A673 (cell line): ENCODE measurements around the gene SEMA4D. TPM values are rescaled to one million over a fixed set of nuclear protein-coding genes. Genes with fewer than 3 reads are reported as not detected.

Experiments
- BruUV-seq: library from RNA; stranded (reverse); fragments of 400-500 nt; replicated peaks from 2 replicates; lab custom pipeline; 2021; lab: Mats Ljungman, UMichigan
- CTCF ChIA-PET: fragments of 300-600 bp; sonication (Branson Sonifier 250); formaldehyde crosslinking; loops from one replicate; lab custom pipeline; 2022; ENCODE audit warnings: antibody characterized with exemption; lab: Charles Lee
- POLR2A ChIA-PET: fragments of 300-600 bp; sonication (Branson Sonifier 250); formaldehyde crosslinking; loops from one replicate; lab custom pipeline; 2022; ENCODE audit warnings: antibody characterized with exemption; ENCODE audit not compliant: low non-redundant PET; lab: Charles Lee
- DNase-seq: peaks from one replicate; pipeline ENCODE4 v3.0.0-alpha.2; 2015; ENCODE audit warnings: low spot score
- H3K27ac ChIP-seq: fragments of 200-600 bp; sonication (generic); 2 replicates; pipeline ENCODE4 v1.5.1; 2016; ENCODE audit warnings: mixed run types, low read depth, mild to moderate bottlenecking, mixed read lengths, antibody characterized with exemption, low read length; ENCODE audit not compliant: poor library complexity, severe bottlenecking
- H3K27me3 ChIP-seq: fragments of 200-600 bp; sonication (generic); replicated peaks from 2 replicates; pipeline ENCODE4 v1.6.1; 2017; ENCODE audit warnings: mixed run types, low read depth, mild to moderate bottlenecking, mixed read lengths, antibody characterized with exemption, low read length; ENCODE audit not compliant: insufficient read depth, poor library complexity
- H3K36me3 ChIP-seq: fragments of 200-600 bp; sonication (generic); 2 replicates; pipeline ENCODE4 v1.6.1; 2016; ENCODE audit warnings: mixed run types, mild to moderate bottlenecking, mixed read lengths, antibody characterized with exemption, low read length; ENCODE audit not compliant: insufficient read depth, poor library complexity, severe bottlenecking
- H3K4me1 ChIP-seq: fragments of 200-600 bp; sonication (generic); 2 replicates; pipeline ENCODE4 v1.6.1; 2017; ENCODE audit warnings: mixed run types, mild to moderate bottlenecking, mixed read lengths, antibody characterized with exemption, low read length; ENCODE audit not compliant: insufficient read depth, poor library complexity, severe bottlenecking
- H3K4me3 ChIP-seq: fragments of 200-600 bp; sonication (generic); 2 replicates; pipeline ENCODE4 v1.5.1; 2016; ENCODE audit warnings: low read depth, mixed run types, mild to moderate bottlenecking, mixed read lengths, low read length; ENCODE audit not compliant: poor library complexity, severe bottlenecking
- H3K9me3 ChIP-seq: fragments of 200-600 bp; sonication (generic); 2 replicates; pipeline ENCODE4 v1.6.1; 2016; ENCODE audit warnings: mixed run types, low read depth, mild to moderate bottlenecking, mixed read lengths, antibody characterized with exemption, low read length; ENCODE audit not compliant: poor library complexity, severe bottlenecking
- CTCF ChIP-seq: fragments of 300-800, 200-600 bp; sonication (generic); conservative IDR thresholded peaks from 2 replicates; pipeline ENCODE4 v1.5.1; 2017; ENCODE audit warnings: low read depth, mild to moderate bottlenecking, antibody characterized with exemption, low read length, moderate library complexity, mixed read lengths
- EZH2 ChIP-seq: fragments of 200-600 bp; sonication (generic); IDR thresholded peaks from 2 replicates; pipeline ENCODE4 v1.6.1; 2017; ENCODE audit warnings: borderline replicate concordance, low read depth, mild to moderate bottlenecking, mixed read lengths, antibody characterized with exemption, low read length; ENCODE audit not compliant: poor library complexity, severe bottlenecking
- intact Hi-C: fragments of 100-400 bp; cut with micrococcal nuclease; formaldehyde crosslinking; loops from one replicate; pipeline ENCODE4 v1.10.0; 2022; ENCODE audit not compliant: unreplicated experiment
- total RNA-seq: library from RNA; stranded (reverse); gene quantifications from 2 replicates; pipeline ENCODE4 v1.2.3, GENCODE V29; 2021

Gene SEMA4D
- total RNA-seq, 1 experiment from 2014 or later = 14.2 TPM

- intact Hi-C loops = loop anchor here (10.0 kb wide), 2 partner anchors 99 to 189 kb away; no protein-coding TSS in a partner anchor
- Histone ChIP-seq H3K27me3 (no peaks in the 10 kb centered on the region), H3K4me3 (no peak overlapping the region), H3K36me3 (no peaks in the 10 kb centered on the region), H3K27ac (no peak overlapping the region), H3K9me3 (peaks cover 9% of the 10 kb centered on the region), H3K4me1 (no peaks in the 10 kb centered on the region)
- TF ChIP-seq EZH2 (no peak), CTCF (no peak)
- BruUV-seq = no TSS peak
- CTCF ChIA-PET = no interaction called here
- DNase-seq = no peak
- POLR2A ChIA-PET = no interaction called here
Observed at GRCh38 chr9:89544279-89544661, 46.4 kb upstream of the SEMA4D start.

- BruUV-seq = no TSS peak
Observed at GRCh38 chr9:89543621-89544278, 45.8 kb upstream of the SEMA4D start.

GRCh38 chr9:89543111-89543510 is 45.2 kb upstream of the SEMA4D start:
- H3K9me3 ChIP-seq = peaks cover 9% of the 10 kb centered on the region
- ChIA-PET CTCF (no interaction called here), POLR2A (no interaction called here)
- H3K4me3 ChIP-seq = no peak overlapping the region
- no peaks in the 10 kb centered on the region for H3K4me1 ChIP-seq
- H3K36me3 ChIP-seq = no peaks in the 10 kb centered on the region
- TF ChIP-seq CTCF = no peak
- TF ChIP-seq EZH2 = no peak
- no peaks in the 10 kb centered on the region for H3K27me3 ChIP-seq
- no peak overlapping the region for H3K27ac ChIP-seq
- no peak for DNase-seq
- intact Hi-C loops = loop anchor here (10.0 kb wide), 2 partner anchors 98 to 188 kb away; no protein-coding TSS in a partner anchor
- BruUV-seq = no TSS peak

More at GRCh38 chr9:89543621-89544278, 45.8 kb upstream of the SEMA4D start:
- Histone ChIP-seq H3K36me3 (no peaks in the 10 kb centered on the region), H3K9me3 (peaks cover 9% of the 10 kb centered on the region), H3K4me3 (no peak overlapping the region), H3K27ac (no peak overlapping the region), H3K4me1 (no peaks in the 10 kb centered on the region), H3K27me3 (no peaks in the 10 kb centered on the region)
- intact Hi-C loops = loop anchor here (10.0 kb wide), 2 partner anchors 99 to 189 kb away; no protein-coding TSS in a partner anchor
- POLR2A ChIA-PET = no interaction called here
- DNase-seq = no peak
- CTCF ChIA-PET = no interaction called here
- TF ChIP-seq CTCF = no peak
- no peak for TF ChIP-seq EZH2
